ENCODE data around the gene AMIGO2. TPM values are rescaled to one million over a fixed set of nuclear protein-coding genes. Genes with fewer than 3 reads are reported as not detected.
A peak's percentile ranks its signal among the peaks of the same experiment; 100 is the strongest.

Gene AMIGO2
- total RNA-seq, 4 donors from 2014 or later: 4.5 to 6.7 (median 6.6) TPM

- no peak for DNase-seq
- no peak overlapping the region for H3K4me3 ChIP-seq
- intact Hi-C loops (cut with DNase I; ENCODE audit: low total_unique reads): no loop called here
- H3K36me3 ChIP-seq: no peaks in the 10 kb centered on the region
- H3K27ac ChIP-seq: peak overlapping the region; percentile 56 to 70 (median 68)
- in situ Hi-C loops (cut with MboI; ENCODE audit: low pct_ligation_motif_present in 1 of 4, low pct_unique_long_range_greater_than_20kb in 1 of 4, low sequenced_read_pairs in 3 of 4): no loop called here
- 67 to 73% methylated on average over 10 of the region's 11 CpGs for WGBS, 2 donors (ENCODE audit: low coverage in 1 of 2)
- H3K27me3 ChIP-seq: no peaks in the 10 kb centered on the region
- no peaks in the 10 kb centered on the region for H3K9me3 ChIP-seq
- peaks cover 0 to 1% (median under 1%) of the 10 kb centered on the region in 4 donors for H3K4me1 ChIP-seq
- TF ChIP-seq, protein P1, sequence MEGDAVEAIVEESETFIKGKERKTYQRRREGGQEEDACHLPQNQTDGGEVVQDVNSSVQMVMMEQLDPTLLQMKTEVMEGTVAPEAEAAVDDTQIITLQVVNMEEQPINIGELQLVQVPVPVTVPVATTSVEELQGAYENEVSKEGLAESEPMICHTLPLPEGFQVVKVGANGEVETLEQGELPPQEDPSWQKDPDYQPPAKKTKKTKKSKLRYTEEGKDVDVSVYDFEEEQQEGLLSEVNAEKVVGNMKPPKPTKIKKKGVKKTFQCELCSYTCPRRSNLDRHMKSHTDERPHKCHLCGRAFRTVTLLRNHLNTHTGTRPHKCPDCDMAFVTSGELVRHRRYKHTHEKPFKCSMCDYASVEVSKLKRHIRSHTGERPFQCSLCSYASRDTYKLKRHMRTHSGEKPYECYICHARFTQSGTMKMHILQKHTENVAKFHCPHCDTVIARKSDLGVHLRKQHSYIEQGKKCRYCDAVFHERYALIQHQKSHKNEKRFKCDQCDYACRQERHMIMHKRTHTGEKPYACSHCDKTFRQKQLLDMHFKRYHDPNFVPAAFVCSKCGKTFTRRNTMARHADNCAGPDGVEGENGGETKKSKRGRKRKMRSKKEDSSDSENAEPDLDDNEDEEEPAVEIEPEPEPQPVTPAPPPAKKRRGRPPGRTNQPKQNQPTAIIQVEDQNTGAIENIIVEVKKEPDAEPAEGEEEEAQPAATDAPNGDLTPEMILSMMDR (IDR thresholded peaks at IDR 0.05): no peak
- peak; percentile 88 for TF ChIP-seq EP300 (IDR thresholded peaks at IDR 0.05; ENCODE audit: low read depth)
- TF ChIP-seq POLR2A (IDR thresholded peaks at IDR 0.05): no peak
- TF ChIP-seq POLR2AphosphoS5 (IDR thresholded peaks at IDR 0.05): peak; percentile 76 to 84 (median 83)
Observed at GRCh38 chr12:47102845-47103651, 23.3 kb upstream of the AMIGO2 start.

GRCh38 chr12:47102406-47102805 lies 22.6 kb upstream of the AMIGO2 start:
- in situ Hi-C loops (cut with MboI; ENCODE audit: low pct_ligation_motif_present in 1 of 4, low pct_unique_long_range_greater_than_20kb in 1 of 4, low sequenced_read_pairs in 3 of 4): no loop called here
- no peak for DNase-seq
- Histone ChIP-seq H3K4me3 (no peak overlapping the region), H3K4me1 (peaks cover 0 to 8% (median 4%) of the 10 kb centered on the region in 4 donors), H3K36me3 (no peaks in the 10 kb centered on the region), H3K27ac (peak overlapping the region; percentile 56 to 70 (median 63)), H3K9me3 (no peaks in the 10 kb centered on the region), H3K27me3 (no peaks in the 10 kb centered on the region)
- intact Hi-C loops (cut with DNase I; ENCODE audit: low total_unique reads): no loop called here
- WGBS, 2 donors (ENCODE audit: low coverage in 1 of 2): 78 to 86% methylated on average over 4 of the region's 4 CpGs
- TF ChIP-seq, protein P1 (IDR thresholded peaks at IDR 0.05): no peak
- TF ChIP-seq POLR2AphosphoS5 (IDR thresholded peaks at IDR 0.05): no peak
- TF ChIP-seq EP300 (IDR thresholded peaks at IDR 0.05; ENCODE audit: low read depth): no peak
- TF ChIP-seq POLR2A (IDR thresholded peaks at IDR 0.05): no peak

DNA sequence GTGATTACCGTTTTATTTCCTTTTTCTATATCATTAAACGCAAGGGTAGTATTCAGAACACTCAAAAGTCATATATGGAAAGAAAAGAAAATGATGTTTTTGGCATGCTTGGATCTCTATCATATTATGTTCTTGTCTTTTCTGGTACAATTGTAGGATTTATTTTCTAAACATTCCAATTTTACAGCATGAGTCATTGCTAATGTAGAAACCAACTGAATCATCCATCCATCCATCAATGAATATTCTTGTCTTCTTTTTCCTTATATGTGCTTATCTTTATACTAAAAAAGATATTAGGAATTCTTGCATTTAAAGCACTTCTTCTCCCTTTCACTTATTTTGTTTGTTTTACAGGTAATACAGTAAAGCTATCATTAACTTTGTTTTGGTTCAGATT lies 20.4 kb upstream of the AMIGO2 start:
- no peaks in the 10 kb centered on the region for H3K27me3 ChIP-seq
- DNase-seq: no peak
- no peak overlapping the region for H3K27ac ChIP-seq
- no peak overlapping the region for H3K4me3 ChIP-seq
- intact Hi-C loops (cut with DNase I; ENCODE audit: low total_unique reads): no loop called here
- H3K36me3 ChIP-seq: no peaks in the 10 kb centered on the region
- H3K9me3 ChIP-seq: no peaks in the 10 kb centered on the region
- TF ChIP-seq, protein P1 (IDR thresholded peaks at IDR 0.05): no peak
- TF ChIP-seq POLR2AphosphoS5 (IDR thresholded peaks at IDR 0.05) (no peak), EP300 (IDR thresholded peaks at IDR 0.05; ENCODE audit: low read depth) (no peak), POLR2A (IDR thresholded peaks at IDR 0.05) (no peak)
- 93 to 96% methylated on average over 2 of the region's 2 CpGs for WGBS, 2 donors (ENCODE audit: low coverage in 1 of 2)
- peaks cover 0 to 24% (median 9%) of the 10 kb centered on the region in 4 donors for H3K4me1 ChIP-seq
- in situ Hi-C loops (cut with MboI; ENCODE audit: low pct_ligation_motif_present in 1 of 4, low pct_unique_long_range_greater_than_20kb in 1 of 4, low sequenced_read_pairs in 3 of 4): no loop called here

DNA sequence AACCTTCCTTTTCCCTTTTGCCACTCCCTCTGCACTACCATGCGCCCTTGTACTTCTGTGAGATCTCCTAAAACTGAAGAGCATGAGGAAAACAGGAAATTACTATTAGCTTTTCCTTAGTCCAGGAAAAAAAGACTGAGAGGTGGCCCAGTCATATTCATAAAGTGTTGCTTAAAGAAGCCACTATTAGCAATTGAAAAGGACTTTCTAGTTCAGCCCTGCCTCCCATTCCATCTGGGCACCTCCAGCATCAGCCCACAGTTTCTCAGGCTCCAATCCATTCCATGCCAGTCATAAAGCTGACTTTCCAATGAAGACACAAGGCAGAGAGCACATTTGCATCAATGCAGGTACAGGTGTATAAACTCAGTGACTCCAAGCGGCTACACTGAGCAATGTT lies 19.9 kb upstream of the AMIGO2 start:
- TF ChIP-seq, protein P1 (IDR thresholded peaks at IDR 0.05): no peak
- no peak for TF ChIP-seq EP300 (IDR thresholded peaks at IDR 0.05; ENCODE audit: low read depth)
- no peak for TF ChIP-seq POLR2AphosphoS5 (IDR thresholded peaks at IDR 0.05)
- TF ChIP-seq POLR2A (IDR thresholded peaks at IDR 0.05): no peak
- 46 to 81% methylated on average over 2 of the region's 2 CpGs for WGBS, 2 donors (ENCODE audit: low coverage in 1 of 2)
- Histone ChIP-seq H3K36me3 (no peaks in the 10 kb centered on the region), H3K4me1 (peaks cover 0 to 24% (median 9%) of the 10 kb centered on the region in 4 donors), H3K9me3 (no peaks in the 10 kb centered on the region), H3K27ac (no peak overlapping the region), H3K27me3 (no peaks in the 10 kb centered on the region), H3K4me3 (no peak overlapping the region)
- in situ Hi-C loops (cut with MboI; ENCODE audit: low pct_ligation_motif_present in 1 of 4, low pct_unique_long_range_greater_than_20kb in 1 of 4, low sequenced_read_pairs in 3 of 4) (no loop called here), intact Hi-C loops (cut with DNase I; ENCODE audit: low total_unique reads) (no loop called here)
- DNase-seq: no peak
